Activated CD4-positive, CD25-positive, alpha-beta regulatory T cell (primary cell): ENCODE data around the gene NAA25.
"Not testable (repeated sequence)": the region's sequence is repeated elsewhere in the genome, so short reads cannot be mapped to it uniquely, and the experiment has no call there.

Source experiments
- DNase-seq, 4 experiments: peaks; one replicate each; lab custom pipeline; 2025; lab: John Stamatoyannopoulos, UW

Gene NAA25

GRCh38 chr12:112116232-112117060, 7.9 kb upstream of the NAA25 start:
- DNase-seq = no peak

GRCh38 chr12:112115259-112116045, 6.9 kb upstream of the NAA25 start:
- DNase-seq = no peak

DNA sequence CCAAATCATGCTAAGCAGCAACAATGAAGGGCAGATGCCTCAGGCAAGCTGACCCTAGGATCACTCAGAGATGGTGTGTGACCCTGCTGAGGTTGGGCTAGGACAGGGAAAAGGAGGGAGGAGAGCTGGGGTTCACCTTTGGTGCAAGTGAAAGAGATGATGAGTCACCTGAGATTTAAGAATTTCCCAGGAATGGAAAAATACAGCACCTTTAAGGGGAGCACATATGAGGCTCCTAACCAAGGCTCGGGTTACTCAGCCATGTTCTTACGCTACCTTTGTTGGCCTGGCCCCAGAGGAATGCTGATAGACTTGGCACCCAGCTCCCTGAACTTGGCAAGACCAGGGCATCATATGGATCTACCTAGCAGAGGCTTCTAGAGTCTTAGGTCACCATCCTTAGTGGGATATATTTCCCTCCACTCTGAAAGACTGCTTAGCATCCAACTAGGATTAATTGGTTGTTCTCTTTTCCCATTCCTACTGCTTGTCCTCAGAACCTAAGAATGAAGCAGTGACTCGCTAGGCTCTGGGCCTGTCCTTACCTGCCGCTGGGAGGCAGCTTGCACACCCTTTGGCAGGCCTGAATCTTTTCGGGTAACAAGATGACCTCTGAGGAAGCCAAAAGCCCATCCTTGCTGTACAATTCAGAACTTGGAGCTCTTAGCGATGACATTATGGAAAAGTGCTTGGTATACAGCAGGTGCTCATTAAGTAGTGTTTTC, 4.0 kb upstream of the NAA25 start:
- DNase-seq = no peak

- no peak for DNase-seq
Observed at GRCh38 chr12:112111931-112112330, 3.3 kb upstream of the NAA25 start.

DNA sequence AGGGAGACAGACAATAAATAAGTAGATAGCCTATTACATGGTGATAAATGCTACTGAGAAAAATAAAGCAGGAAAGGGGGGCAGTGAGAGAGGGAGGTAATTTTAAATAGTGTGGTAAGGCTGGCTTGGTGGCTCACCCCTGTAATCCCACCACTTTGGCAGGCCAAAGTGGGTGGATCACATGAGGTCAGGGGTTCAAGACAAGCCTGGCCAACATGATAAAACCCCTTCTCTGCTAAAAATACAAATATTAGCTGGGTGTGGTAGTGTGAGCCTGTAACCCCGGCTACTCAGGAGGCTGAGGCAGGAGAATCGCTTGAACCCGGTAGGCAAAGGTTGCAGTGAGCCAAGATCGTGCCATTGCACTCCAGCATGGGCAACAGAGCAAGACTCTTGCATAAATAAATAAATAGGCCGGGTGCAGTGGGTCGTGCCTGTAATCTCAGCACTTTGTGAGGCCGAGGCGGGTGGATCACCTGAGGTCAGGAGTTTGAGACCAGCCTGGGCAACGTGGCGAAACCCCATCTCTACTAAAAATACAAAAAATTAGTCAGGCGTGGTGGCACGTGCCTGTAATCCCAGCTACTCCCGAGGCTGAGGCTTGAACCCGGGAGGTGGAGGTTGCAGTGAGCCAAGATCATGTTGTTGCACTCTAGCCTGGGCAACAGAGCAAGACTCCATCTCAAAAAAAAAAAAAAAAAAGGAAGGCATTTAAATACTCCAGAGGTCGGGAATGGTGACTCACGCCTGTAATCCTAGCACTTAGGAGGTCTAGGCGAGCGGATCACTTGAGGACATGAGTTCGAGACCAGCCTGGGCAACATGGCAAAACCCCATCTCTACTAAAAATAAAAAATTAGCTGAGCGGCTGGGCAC, 2.4 kb upstream of the NAA25 start:
- DNase-seq = not testable (repeated sequence)

DNA sequence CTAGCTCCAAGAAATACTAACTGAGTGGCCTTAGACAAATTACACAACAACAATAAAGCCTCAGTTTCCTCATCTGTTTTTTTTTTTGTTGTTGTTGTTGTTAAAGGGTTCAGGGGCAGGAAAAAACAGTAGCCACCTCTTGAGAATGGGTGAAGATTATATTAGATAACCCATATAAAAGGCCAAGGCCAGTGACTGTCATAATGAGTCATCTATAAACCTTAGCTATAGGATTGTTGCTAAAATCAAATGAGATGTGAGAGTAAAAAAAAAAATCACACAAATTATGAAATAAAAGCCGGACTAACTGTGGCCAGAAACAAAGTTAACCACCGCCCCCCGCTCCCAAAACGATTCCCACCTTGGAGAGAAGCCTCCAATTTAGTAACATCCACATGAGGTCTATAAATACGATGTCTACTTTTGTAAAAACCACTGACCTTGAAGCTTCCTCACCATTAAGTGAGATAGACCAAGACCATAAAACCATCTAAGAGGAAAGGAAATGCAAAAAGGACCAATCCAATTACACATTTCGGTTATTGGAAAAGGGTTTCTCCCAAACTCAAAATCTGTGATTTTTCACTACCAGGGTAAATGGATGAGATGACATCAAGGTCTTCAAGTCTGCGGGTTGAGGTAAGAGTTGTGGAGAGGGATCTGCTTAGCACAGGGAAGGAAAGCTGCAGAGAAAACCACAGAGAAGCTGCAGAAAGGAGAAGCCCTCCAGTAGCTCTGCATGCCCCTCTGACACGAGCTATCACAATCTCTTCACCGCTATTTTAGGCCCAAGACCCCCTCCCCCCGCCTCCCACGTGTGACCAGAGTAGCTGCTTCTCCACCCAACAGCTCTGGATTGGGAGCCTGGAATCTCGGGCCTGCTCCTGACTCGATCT, 1.0 kb downstream of the NAA25 start:
- DNase-seq = no peak

DNA sequence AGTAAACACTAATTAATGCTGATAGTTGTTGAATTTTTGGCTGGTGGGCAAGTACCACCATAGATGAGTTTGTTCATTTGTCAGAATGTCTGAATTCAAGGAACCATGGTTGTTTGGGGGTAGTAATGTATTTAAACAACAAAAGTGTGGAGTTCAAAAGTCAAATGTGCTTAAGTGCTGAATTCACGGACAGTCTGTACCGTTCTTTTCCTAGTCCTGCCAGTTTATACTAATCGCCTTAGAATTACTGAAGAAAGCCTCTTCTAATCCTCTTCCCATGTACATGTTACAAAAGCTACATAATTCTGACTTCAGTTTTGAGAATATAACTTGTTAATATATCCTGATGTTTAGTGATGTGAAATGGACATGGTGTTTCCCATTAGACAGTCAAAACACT, 2.7 kb downstream of the NAA25 start:
- DNase-seq = no peak

GRCh38 chr12:112103758-112104503, 4.7 kb downstream of the NAA25 start:
- no peak for DNase-seq

DNA sequence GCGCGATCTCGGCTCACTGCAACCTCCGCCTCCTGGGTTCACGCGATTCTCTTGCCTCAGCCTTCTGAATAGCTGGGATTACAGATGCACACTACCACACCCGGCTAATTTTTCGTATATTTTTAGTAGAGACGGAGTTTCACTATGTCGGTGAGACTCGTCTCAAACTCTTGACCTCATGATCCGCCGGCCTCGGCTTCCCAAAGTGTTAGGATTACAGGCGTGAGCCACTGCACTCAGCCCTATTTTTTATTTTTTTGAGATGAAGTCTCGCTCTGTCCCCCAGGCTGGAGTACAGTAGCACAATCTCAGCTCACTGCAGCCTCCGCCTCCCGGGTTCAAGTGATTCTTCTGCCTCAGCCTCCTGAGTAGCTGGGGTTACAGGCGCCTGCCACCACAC, 5.8 kb downstream of the NAA25 start:
- DNase-seq = not testable (repeated sequence)

DNA sequence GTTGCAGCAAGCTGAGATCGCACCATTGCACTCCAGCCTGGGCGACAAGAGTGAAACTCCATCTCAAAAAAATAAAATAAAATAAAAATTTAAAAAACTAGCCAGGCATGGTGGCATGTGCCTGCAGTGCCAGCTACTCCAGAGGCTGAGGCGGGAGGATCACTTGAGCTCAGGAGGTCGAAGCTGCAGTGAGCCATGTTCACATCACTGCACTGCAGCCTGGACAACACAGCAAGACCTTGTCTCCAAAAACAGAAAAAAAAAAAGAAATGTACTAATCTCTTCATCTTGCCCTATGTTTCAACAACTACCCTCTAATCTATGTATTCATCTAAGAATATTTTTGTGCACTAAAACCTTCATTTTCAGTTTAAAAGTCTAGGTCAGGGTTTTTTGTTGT, 6.5 kb downstream of the NAA25 start:
- DNase-seq = no peak

- not testable (repeated sequence) for DNase-seq
Observed at GRCh38 chr12:112100500-112100899, 8.1 kb downstream of the NAA25 start.

DNA sequence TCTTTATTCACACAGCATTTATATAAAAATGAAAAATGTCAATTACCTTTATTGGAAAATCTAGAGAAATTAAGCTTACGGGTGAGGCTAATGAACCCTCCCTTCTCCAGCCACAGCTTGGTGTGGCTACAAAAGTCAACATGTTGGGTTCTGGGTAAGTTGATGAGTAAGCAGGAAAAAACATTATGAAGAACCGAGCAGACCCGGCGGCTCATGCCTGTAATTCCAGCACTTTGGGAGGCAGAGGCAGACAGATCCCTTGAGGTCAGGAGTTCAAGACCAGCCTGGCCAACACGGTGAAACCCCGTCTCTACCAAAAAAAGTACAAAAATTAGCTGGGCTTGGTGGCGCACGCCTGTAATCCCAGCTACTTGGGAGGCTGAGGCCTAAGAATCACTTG, 10.9 kb downstream of the NAA25 start:
- DNase-seq = no peak

- no peak for DNase-seq
Observed at GRCh38 chr12:112096667-112097066, 11.9 kb downstream of the NAA25 start.

DNA sequence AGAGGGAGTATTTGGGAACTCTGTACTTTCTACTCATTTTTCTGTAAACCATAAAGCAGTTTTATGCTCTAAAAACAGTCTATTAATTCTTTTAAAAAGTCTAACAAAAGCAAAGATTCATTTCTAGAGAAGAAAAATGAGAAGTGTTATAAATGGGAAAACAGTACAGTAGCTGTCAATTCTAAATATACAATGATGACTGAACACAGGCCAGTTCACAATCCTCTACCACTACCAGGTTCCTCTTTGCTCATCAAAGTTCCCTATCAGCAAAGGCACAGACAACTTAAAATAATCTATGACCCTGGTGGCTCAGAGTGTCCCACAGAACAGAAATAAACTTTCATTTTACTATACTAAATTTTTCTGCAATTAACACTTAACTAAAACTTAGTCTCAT, 12.5 kb downstream of the NAA25 start:
- DNase-seq = no peak

- no peak for DNase-seq
Observed at GRCh38 chr12:112091563-112091962, 17.0 kb downstream of the NAA25 start.

GRCh38 chr12:112087851-112088250, 20.7 kb downstream of the NAA25 start:
- DNase-seq = no peak

DNA sequence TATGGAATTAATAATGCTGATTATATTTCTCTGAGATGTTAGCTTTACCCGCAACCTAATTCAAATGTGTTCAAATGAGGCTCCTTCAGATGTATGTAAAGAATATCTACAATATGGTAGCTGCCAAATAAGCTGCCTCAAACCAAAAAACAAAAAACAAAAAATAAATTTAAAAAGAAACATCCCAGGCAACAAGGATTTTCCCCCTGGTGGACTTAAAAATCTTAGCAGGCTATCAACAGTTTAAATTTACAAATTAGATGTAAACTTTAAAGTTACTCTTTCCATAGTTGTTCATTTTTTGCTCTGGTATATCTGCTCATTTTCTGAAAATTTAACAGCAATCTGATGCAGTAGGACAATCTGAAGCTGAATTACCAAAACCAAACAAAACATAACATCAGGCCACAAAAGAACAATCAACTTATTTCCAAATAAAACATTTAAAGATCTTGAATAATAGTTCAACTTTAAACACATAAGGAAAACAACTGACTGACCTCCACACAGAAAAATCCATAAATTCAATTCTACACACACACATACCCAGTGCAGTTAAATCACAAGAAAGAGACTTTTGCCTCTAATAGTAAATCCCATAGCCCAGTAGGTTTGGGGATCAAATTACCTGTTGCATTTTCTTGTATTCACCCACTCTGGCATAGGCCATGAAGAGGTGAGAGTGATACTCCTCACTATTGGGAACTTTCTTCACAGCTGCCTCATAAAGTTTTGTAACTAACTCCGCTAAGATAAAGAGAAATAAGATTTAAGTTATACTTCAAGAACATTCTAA, 21.3 kb downstream of the NAA25 start:
- no peak for DNase-seq

- DNase-seq = no peak
Observed at GRCh38 chr12:112066566-112066965, 42.0 kb downstream of the NAA25 start.

GRCh38 chr12:112063273-112063672, 45.3 kb downstream of the NAA25 start:
- DNase-seq = no peak
